H1 (cell line): ENCODE results near the gene LNPK. TPM values are rescaled to one million over a fixed set of nuclear protein-coding genes. Genes with fewer than 3 reads are reported as not detected.

Experiments
- CTCF ChIA-PET: fragments of 300-600 bp; sonication (Branson Sonifier 250); formaldehyde crosslinking; loops from one replicate; lab custom pipeline; 2021; ENCODE audit not compliant: partially characterized antibody; lab: Charles Lee
- POLR2A ChIA-PET: fragments of 300-600 bp; sonication (Branson Sonifier 250); formaldehyde crosslinking; loops from one replicate; lab custom pipeline; 2021; ENCODE audit warnings: inconsistent platforms; ENCODE audit not compliant: partially characterized antibody; lab: Charles Lee
- DNase-seq, 2 experiments: peaks; one replicate each; pipeline versions ENCODE4 v3.0.0 to v3.0.0-alpha.2; 2010 to 2022; ENCODE audit warnings: low spot score in 2 of 2, low read depth in 1 of 2, mixed read lengths in 1 of 2
- FAIRE-seq: peaks from 2 replicates; lab custom pipeline; 2011; peaks lifted over from hg19 to GRCh38; lab: Jason Lieb, UNC
- H2AFZ ChIP-seq: 2 replicates; pipeline ENCODE4 v1.8.1; 2012; ENCODE audit warnings: low read length, inconsistent platforms
- H2AK5ac ChIP-seq: 2 replicates; pipeline ENCODE4 v1.6.1; 2013; ENCODE audit warnings: low read depth, low read length
- H2BK120ac ChIP-seq: replicated peaks from 2 replicates; pipeline ENCODE3; 2013; ENCODE audit warnings: low read depth, low read length, inconsistent platforms
- H2BK12ac ChIP-seq: 2 replicates; pipeline ENCODE4 v1.6.1; 2013; ENCODE audit warnings: low read depth, low read length
- H2BK15ac ChIP-seq: 2 replicates; pipeline ENCODE4 v1.6.1; 2013; ENCODE audit warnings: low read length
- H2BK20ac ChIP-seq: 2 replicates; pipeline ENCODE4 v1.6.1; 2013; ENCODE audit warnings: low read length
- H2BK5ac ChIP-seq: 2 replicates; pipeline ENCODE4 v1.6.1; 2013; ENCODE audit warnings: low read depth, low read length
- H3K14ac ChIP-seq: 2 replicates; pipeline ENCODE4 v1.6.1; 2013; ENCODE audit warnings: inconsistent platforms; ENCODE audit not compliant: insufficient read length
- H3K18ac ChIP-seq: 2 replicates; pipeline ENCODE4 v1.6.1; 2013; ENCODE audit warnings: low read length; ENCODE audit errors: extremely low read depth
- H3K23ac ChIP-seq: 2 replicates; pipeline ENCODE4 v1.6.1; 2013; ENCODE audit warnings: inconsistent platforms; ENCODE audit not compliant: insufficient read length
- H3K23me2 ChIP-seq: 2 replicates; pipeline ENCODE4 v1.6.1; 2013; ENCODE audit warnings: low read depth, low read length
- H3K27ac ChIP-seq: 2 replicates; pipeline ENCODE4 v1.6.1; 2011; ENCODE audit warnings: low read depth, low read length, inconsistent platforms
- H3K27me3 ChIP-seq, 4 experiments: replicated peaks in 1 of 4; 1 replicate in 1 of 4; 2 replicates in 3 of 4; pipeline versions ENCODE4 v1.6.1 to v1.8.1; 2011 to 2013; ENCODE audit warnings: low read length in 3 of 4, mild to moderate bottlenecking in 3 of 4, inconsistent platforms in 2 of 4, mixed read lengths in 2 of 4, moderate library complexity in 1 of 4; ENCODE audit not compliant: control insufficient read depth in 3 of 4, insufficient read depth in 3 of 4; ENCODE audit errors: extremely low read depth in 1 of 4
- H3K36me3 ChIP-seq, 4 experiments: 2 replicates each; pipeline versions ENCODE4 v1.6.1 to v1.8.1; 2011 to 2013; ENCODE audit warnings: mild to moderate bottlenecking in 4 of 4, low read length in 3 of 4, moderate library complexity in 2 of 4, control low read depth in 1 of 4, inconsistent platforms in 1 of 4; ENCODE audit not compliant: insufficient read depth in 4 of 4, control insufficient read depth in 2 of 4
- H3K4ac ChIP-seq: replicated peaks from 2 replicates; pipeline ENCODE3; 2013; ENCODE audit warnings: low read length, low read depth, mixed read lengths, inconsistent platforms; ENCODE audit not compliant: insufficient read length
- H3K4me1 ChIP-seq, 4 experiments: replicated peaks in 1 of 4; 1 replicate in 1 of 4; 2 replicates in 3 of 4; pipeline versions ENCODE4 v1.6.1 to v1.8.1; 2011 to 2013; ENCODE audit warnings: low read length in 3 of 4, inconsistent platforms in 2 of 4, mixed read lengths in 1 of 4; ENCODE audit not compliant: insufficient read depth in 4 of 4, control insufficient read depth in 3 of 4
- H3K4me2 ChIP-seq, 2 experiments: 2 replicates each; pipeline versions ENCODE4 v1.6.1 to v1.8.1; 2011 to 2013; ENCODE audit warnings: low read depth in 2 of 2, low read length in 2 of 2, control low read depth in 1 of 2, inconsistent platforms in 1 of 2, mild to moderate bottlenecking in 1 of 2; ENCODE audit not compliant: insufficient read depth in 1 of 2
- H3K4me3 ChIP-seq, 4 experiments: fragments of 200-600, 300-600 bp in 1 of 4; sonication (generic), shearing (Covaris generic), sonication (Bioruptor Twin) in 1 of 4; 2 replicates each; pipeline versions ENCODE4 v1.5.1 to v1.8.1; 2011 to 2016; ENCODE audit warnings: low read length in 4 of 4, low read depth in 3 of 4, control low read depth in 2 of 4, inconsistent platforms in 2 of 4, mild to moderate bottlenecking in 2 of 4, mixed read lengths in 1 of 4, moderate library complexity in 1 of 4; ENCODE audit not compliant: insufficient read depth in 2 of 4; ENCODE audit errors: extremely low read depth in 1 of 4
- H3K56ac ChIP-seq: replicated peaks from 2 replicates; pipeline ENCODE3; 2013; ENCODE audit warnings: low read depth, mild to moderate bottlenecking, mixed read lengths, low read length, inconsistent platforms; ENCODE audit not compliant: insufficient read length
- H3K79me1 ChIP-seq: 2 replicates; pipeline ENCODE4 v1.6.1; 2013; ENCODE audit warnings: low read depth, low read length, control low read depth
- H3K79me2 ChIP-seq, 2 experiments: 2 replicates each; pipeline versions ENCODE4 v1.6.1 to v1.8.1; 2012 to 2013; ENCODE audit warnings: low read length in 2 of 2, mild to moderate bottlenecking in 2 of 2, inconsistent platforms in 1 of 2; ENCODE audit not compliant: insufficient read depth in 2 of 2, control insufficient read depth in 1 of 2
- H3K9ac ChIP-seq, 4 experiments: replicated peaks in 1 of 4; 1 replicate in 1 of 4; 2 replicates in 3 of 4; pipeline versions ENCODE4 v1.6.1 to v1.8.1; 2011 to 2013; ENCODE audit warnings: low read depth in 3 of 4, low read length in 3 of 4, control low read depth in 2 of 4, mild to moderate bottlenecking in 2 of 4, moderate library complexity in 2 of 4, inconsistent platforms in 1 of 4; ENCODE audit errors: extremely low read depth in 1 of 4
- H3K9me3 ChIP-seq, 2 experiments: 2 replicates each; pipeline versions ENCODE4 v1.6.1 to v1.8.1; 2012 to 2013; ENCODE audit warnings: mild to moderate bottlenecking in 2 of 2, moderate library complexity in 2 of 2, control low read depth in 1 of 2, inconsistent platforms in 1 of 2, low read depth in 1 of 2, low read length in 1 of 2, mixed read lengths in 1 of 2; ENCODE audit not compliant: insufficient read depth in 2 of 2
- H4K20me1 ChIP-seq, 2 experiments: replicated peaks in 1 of 2; 2 replicates each; pipeline versions ENCODE3 to v1.8.1; 2011 to 2013; ENCODE audit warnings: inconsistent platforms in 2 of 2, low read length in 2 of 2, mild to moderate bottlenecking in 1 of 2; ENCODE audit not compliant: insufficient read depth in 2 of 2, control insufficient read depth in 1 of 2
- H4K5ac ChIP-seq: 2 replicates; pipeline ENCODE4 v1.6.1; 2013; ENCODE audit warnings: low read length, low read depth, mixed read lengths, inconsistent platforms; ENCODE audit not compliant: insufficient read length
- H4K8ac ChIP-seq: 2 replicates; pipeline ENCODE4 v1.8.0; 2013; ENCODE audit warnings: mild to moderate bottlenecking, moderate library complexity, low read length, inconsistent platforms; ENCODE audit not compliant: insufficient read depth; ENCODE audit errors: extremely low read depth
- H4K91ac ChIP-seq: replicated peaks from 2 replicates; pipeline ENCODE3; 2013; ENCODE audit warnings: low read length, mixed read lengths, inconsistent platforms; ENCODE audit not compliant: insufficient read length
- BACH1 ChIP-seq: IDR thresholded peaks from 2 replicates; pipeline ENCODE4 v1.6.1; 2012; ENCODE audit warnings: low read length, improper control_type of control experiment
- CHD2 ChIP-seq: IDR thresholded peaks from 2 replicates; pipeline ENCODE4 v1.6.1; 2012; ENCODE audit warnings: low read length, improper control_type of control experiment
- HDAC2 ChIP-seq, 2 experiments: fragments of 300-600 bp in 1 of 2; sonication (generic) in 1 of 2; IDR thresholded peaks; 2 replicates each; pipeline ENCODE4 v1.6.1; 2011 to 2012; ENCODE audit warnings: low read depth in 2 of 2, low read length in 2 of 2, mild to moderate bottlenecking in 2 of 2, moderate library complexity in 2 of 2, borderline replicate concordance in 1 of 2, inconsistent platforms in 1 of 2
- HDAC6 ChIP-seq: IDR thresholded peaks from one replicate; pipeline ENCODE4 v1.7.1; 2012; ENCODE audit warnings: low read depth, mild to moderate bottlenecking, inconsistent platforms, low read length, moderate library complexity
- NANOG ChIP-seq: IDR thresholded peaks from 2 replicates; pipeline ENCODE4 v1.6.1; 2011; ENCODE audit warnings: low read length, low read depth, mild to moderate bottlenecking, inconsistent platforms; ENCODE audit not compliant: insufficient read depth, poor library complexity, severe bottlenecking
- POU5F1 ChIP-seq: IDR thresholded peaks from 2 replicates; pipeline ENCODE4 v1.6.1; 2011; ENCODE audit warnings: low read depth, mild to moderate bottlenecking, low read length, moderate library complexity
- RNF2 ChIP-seq: fragments of 200-900, 300-1000 bp; sonication (generic); IDR thresholded peaks from 2 replicates; pipeline ENCODE4 v1.7.1; 2016; ENCODE audit warnings: borderline replicate concordance, low read depth, mild to moderate bottlenecking, antibody characterized with exemption, low read length; ENCODE audit not compliant: poor library complexity, severe bottlenecking; ENCODE audit errors: missing control alignments
- TAF1 ChIP-seq: IDR thresholded peaks from 2 replicates; pipeline ENCODE4 v1.6.1; 2011; ENCODE audit warnings: mild to moderate bottlenecking, low read depth, low read length
- WGBS, 2 experiments: shearing (Covaris generic) in 1 of 2; methylation state at CpG; one replicate each; pipeline versions ENCODE4 v1.1.6 to v1.1.7; 2013 to 2015; ENCODE audit warnings: low lambda C conversion rate in 2 of 2, mixed read lengths in 2 of 2, inconsistent platforms in 1 of 2, low coverage in 1 of 2, missing lambda C conversion rate in 1 of 2; ENCODE audit not compliant: insufficient replicate concordance in 2 of 2, insufficient coverage in 1 of 2, insufficient read length in 1 of 2; ENCODE audit errors: extremely low coverage in 1 of 2, missing lambda C conversion rate in 1 of 2; 5-methylcytosine and 5-hydroxymethylcytosine counted together
- polyA plus RNA-seq, 7 experiments: library from polyadenylated mRNA; depleted of rRNA in 3 of 7; stranded (reverse) in 5 of 7; unstranded in 2 of 7; fragments of >200 nt in 5 of 7; fragments of 200-250 nt in 2 of 7; gene quantifications; 1 replicate in 5 of 7; 2 replicates in 1 of 7; 4 replicates in 1 of 7; pipeline versions ENCODE4 v1.2.1 to v1.2.3, GENCODE V29; 2011 to 2013; ENCODE audit warnings: missing spikeins in 2 of 7, mixed read lengths in 2 of 7
- total RNA-seq: library from RNA; stranded (reverse); fragmentation: NEBNext Ultra II Directional; extraction: Animal tissue kit (Norgen Biotek cat#: 25700); gene quantifications from 2 replicates; pipeline ENCODE4 v1.2.1, GENCODE V29; 2021
- TF ChIP-seq, protein P1 (sequence below): IDR thresholded peaks from 2 replicates; pipeline ENCODE4 v1.6.1; 2012; ENCODE audit warnings: inconsistent platforms

Gene LNPK
- total and polyA plus RNA-seq, 2 of the 8 experiments (the other 6 are each of a cell fraction or from before 2014, with no cell fraction given): 3.1 to 10.3 TPM

GRCh38 chr2:175931805-175932204 is 70.3 kb downstream of the LNPK start:
- no peak overlapping the region for H4K91ac ChIP-seq
- ChIA-PET POLR2A (no interaction called here), CTCF (no interaction called here)
- H2BK12ac ChIP-seq: no peak overlapping the region
- no peaks in the 10 kb centered on the region for H3K79me2 ChIP-seq
- H3K27ac ChIP-seq: no peak overlapping the region
- no peak overlapping the region for H2BK5ac ChIP-seq
- no peak overlapping the region for H4K5ac ChIP-seq
- no peak overlapping the region for H2BK15ac ChIP-seq
- H3K23me2 ChIP-seq: no peaks in the 10 kb centered on the region
- no peak overlapping the region for H3K4ac ChIP-seq
- no peak overlapping the region for H2AFZ ChIP-seq
- H3K36me3 ChIP-seq: peaks cover 0 to 4% (median 0%) of the 10 kb centered on the region in 4 experiments; a peak in 1 of 8 replicates
- H3K23ac ChIP-seq: no peak overlapping the region
- H3K14ac ChIP-seq: no peak overlapping the region
- no peaks in the 10 kb centered on the region for H3K9me3 ChIP-seq
- H3K4me3 ChIP-seq: no peak overlapping the region
- DNase-seq (no peak), FAIRE-seq (no peak)
- H2BK120ac ChIP-seq: no peak overlapping the region
- H3K56ac ChIP-seq: no peak overlapping the region
- no peaks in the 10 kb centered on the region for H3K27me3 ChIP-seq
- H4K8ac ChIP-seq: no peak overlapping the region
- H3K79me1 ChIP-seq: no peaks in the 10 kb centered on the region
- WGBS, 2 experiments: 91% methylated on average over 2 of the region's 2 CpGs; no CpG with 5 or more reads in 1 of the 2 experiments
- no peak overlapping the region for H3K4me2 ChIP-seq
- no peaks in the 10 kb centered on the region for H4K20me1 ChIP-seq
- H2AK5ac ChIP-seq: no peak overlapping the region
- no peaks in the 10 kb centered on the region for H3K4me1 ChIP-seq
- no peak overlapping the region for H2BK20ac ChIP-seq
- TF ChIP-seq HDAC6: no peak
- TF ChIP-seq NANOG: no peak
- no peak for TF ChIP-seq HDAC2 (IDR thresholded peaks at IDR 0.05; ENCODE audit: borderline replicate concordance in 1 of 2, low read depth in 2 of 2, low read length in 2 of 2)
- no peak for TF ChIP-seq RNF2
- no peak for TF ChIP-seq CHD2
- no peak for TF ChIP-seq POU5F1
- no peak for TF ChIP-seq TAF1
- TF ChIP-seq BACH1: no peak
- TF ChIP-seq, protein P1, sequence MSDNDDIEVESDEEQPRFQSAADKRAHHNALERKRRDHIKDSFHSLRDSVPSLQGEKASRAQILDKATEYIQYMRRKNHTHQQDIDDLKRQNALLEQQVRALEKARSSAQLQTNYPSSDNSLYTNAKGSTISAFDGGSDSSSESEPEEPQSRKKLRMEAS: no peak
- no peak overlapping the region for H3K18ac ChIP-seq
- H3K9ac ChIP-seq: no peak overlapping the region
